ENCODE data around the gene BMP3.

BMP3 gene

GRCh38 chr4:81030061-81030980 lies at the start of gene BMP3:
BMP3 (plus strand) TSS chr4:81030708; CDS start chr4:81031285, 577 bp downstream.
- H3K9ac ChIP-seq (ENCODE audit: low read length), result peak within 1 kb of the TSS; percentile 42
- peak within 1 kb of the TSS; percentile 26 for H2AFZ ChIP-seq (ENCODE audit: low read depth, low read length)
- no peak within 1 kb of the TSS for H3K27ac ChIP-seq (ENCODE audit: low read length)

GRCh38 chr4:80986011-80986410 lies 44.5 kb upstream of the BMP3 start:
- Histone ChIP-seq H4K20me1 (ENCODE audit: insufficient read depth, low read length) (no peaks in the 10 kb centered on the region), H3K9ac (ENCODE audit: low read length) (no peak overlapping the region), H3K36me3 (replicated peaks; ENCODE audit: low read depth, low read length) (no peaks in the 10 kb centered on the region), H3K79me2 (ENCODE audit: low read length) (no peaks in the 10 kb centered on the region), H3K4me2 (ENCODE audit: low read length) (no peak overlapping the region), H2AFZ (ENCODE audit: low read depth, low read length) (no peak overlapping the region), H3K27ac (ENCODE audit: low read length) (no peak overlapping the region), H3K9me3 (ENCODE audit: insufficient read depth, low read length) (no peaks in the 10 kb centered on the region), H3K4me3 (ENCODE audit: low read length) (no peak overlapping the region), H3K4me1 (ENCODE audit: low read length) (peaks cover 5% of the 10 kb centered on the region; the same call in 1 of the 2 replicates), H3K27me3 (ENCODE audit: low read depth, low read length) (no peaks in the 10 kb centered on the region)
- TF ChIP-seq EZH2phosphoT487 (IDR thresholded peaks at IDR 0.05; ENCODE audit: low read depth) (no peak), CTCF (IDR thresholded peaks at IDR 0.05; ENCODE audit: low read depth, low read length) (no peak)

More at GRCh38 chr4:81030061-81030980, at the start of gene BMP3:
- H3K36me3 ChIP-seq (replicated peaks; ENCODE audit: low read depth, low read length), result no peaks in the 10 kb centered on the region
- H3K4me1 ChIP-seq (ENCODE audit: low read length), result peaks cover 27% of the 10 kb centered on the region
- no peak for TF ChIP-seq EZH2phosphoT487 (IDR thresholded peaks at IDR 0.05; ENCODE audit: low read depth)
- TF ChIP-seq CTCF (IDR thresholded peaks at IDR 0.05; ENCODE audit: low read depth, low read length), result no peak
- H4K20me1 ChIP-seq (ENCODE audit: insufficient read depth, low read length), result no peaks in the 10 kb centered on the region
- peak within 1 kb of the TSS; percentile 82 for H3K4me3 ChIP-seq (ENCODE audit: low read length)
- H3K4me2 ChIP-seq (ENCODE audit: low read length), result peak within 1 kb of the TSS; percentile 85
- H3K27me3 ChIP-seq (ENCODE audit: low read depth, low read length), result peaks cover 28% of the 10 kb centered on the region
- no peaks in the 10 kb centered on the region for H3K9me3 ChIP-seq (ENCODE audit: insufficient read depth, low read length)
- H3K79me2 ChIP-seq (ENCODE audit: low read length), result no peaks in the 10 kb centered on the region

GRCh38 chr4:80989921-80990544 lies 40.5 kb upstream of the BMP3 start:
- H3K4me1 ChIP-seq (ENCODE audit: low read length), result peaks cover 10% of the 10 kb centered on the region; the same call in 1 of the 2 replicates
- H3K36me3 ChIP-seq (replicated peaks; ENCODE audit: low read depth, low read length), result no peaks in the 10 kb centered on the region
- no peaks in the 10 kb centered on the region for H3K27me3 ChIP-seq (ENCODE audit: low read depth, low read length)
- no peak overlapping the region for H3K4me3 ChIP-seq (ENCODE audit: low read length)
- no peak overlapping the region for H3K27ac ChIP-seq (ENCODE audit: low read length)
- no peaks in the 10 kb centered on the region for H4K20me1 ChIP-seq (ENCODE audit: insufficient read depth, low read length)
- no peak overlapping the region for H3K9ac ChIP-seq (ENCODE audit: low read length)
- H3K9me3 ChIP-seq (ENCODE audit: insufficient read depth, low read length), result no peaks in the 10 kb centered on the region
- no peak for TF ChIP-seq EZH2phosphoT487 (IDR thresholded peaks at IDR 0.05; ENCODE audit: low read depth)
- peak; percentile 82 for TF ChIP-seq CTCF (IDR thresholded peaks at IDR 0.05; ENCODE audit: low read depth, low read length)
- H3K4me2 ChIP-seq (ENCODE audit: low read length), result peak overlapping the region; percentile 23
- 0 out of 2 replicates have a peak overlapping the region, but pooled peaks have one; percentile 44 for H2AFZ ChIP-seq (ENCODE audit: low read depth, low read length)
- H3K79me2 ChIP-seq (ENCODE audit: low read length), result no peaks in the 10 kb centered on the region

GRCh38 chr4:80990851-80991250 lies 39.7 kb upstream of the BMP3 start:
- Histone ChIP-seq H3K36me3 (replicated peaks; ENCODE audit: low read depth, low read length) (no peaks in the 10 kb centered on the region), H3K4me2 (ENCODE audit: low read length) (no peak overlapping the region), H3K4me3 (ENCODE audit: low read length) (no peak overlapping the region), H4K20me1 (ENCODE audit: insufficient read depth, low read length) (no peaks in the 10 kb centered on the region), H3K27me3 (ENCODE audit: low read depth, low read length) (no peaks in the 10 kb centered on the region), H2AFZ (ENCODE audit: low read depth, low read length) (no peak overlapping the region), H3K79me2 (ENCODE audit: low read length) (no peaks in the 10 kb centered on the region), H3K4me1 (ENCODE audit: low read length) (peaks cover 10% of the 10 kb centered on the region; the same call in 1 of the 2 replicates), H3K9ac (ENCODE audit: low read length) (no peak overlapping the region), H3K27ac (ENCODE audit: low read length) (no peak overlapping the region), H3K9me3 (ENCODE audit: insufficient read depth, low read length) (no peaks in the 10 kb centered on the region)
- TF ChIP-seq EZH2phosphoT487 (IDR thresholded peaks at IDR 0.05; ENCODE audit: low read depth) (no peak), CTCF (IDR thresholded peaks at IDR 0.05; ENCODE audit: low read depth, low read length) (no peak)

Measured in OCI-LY3 (cell line).